ENCODE results near the gene ETV6. TPM values are rescaled to one million over a fixed set of nuclear protein-coding genes. Genes with fewer than 3 reads are reported as not detected.

ETV6 gene
- total RNA-seq, 1 donor from 2014 or later = 31.4 TPM

DNA sequence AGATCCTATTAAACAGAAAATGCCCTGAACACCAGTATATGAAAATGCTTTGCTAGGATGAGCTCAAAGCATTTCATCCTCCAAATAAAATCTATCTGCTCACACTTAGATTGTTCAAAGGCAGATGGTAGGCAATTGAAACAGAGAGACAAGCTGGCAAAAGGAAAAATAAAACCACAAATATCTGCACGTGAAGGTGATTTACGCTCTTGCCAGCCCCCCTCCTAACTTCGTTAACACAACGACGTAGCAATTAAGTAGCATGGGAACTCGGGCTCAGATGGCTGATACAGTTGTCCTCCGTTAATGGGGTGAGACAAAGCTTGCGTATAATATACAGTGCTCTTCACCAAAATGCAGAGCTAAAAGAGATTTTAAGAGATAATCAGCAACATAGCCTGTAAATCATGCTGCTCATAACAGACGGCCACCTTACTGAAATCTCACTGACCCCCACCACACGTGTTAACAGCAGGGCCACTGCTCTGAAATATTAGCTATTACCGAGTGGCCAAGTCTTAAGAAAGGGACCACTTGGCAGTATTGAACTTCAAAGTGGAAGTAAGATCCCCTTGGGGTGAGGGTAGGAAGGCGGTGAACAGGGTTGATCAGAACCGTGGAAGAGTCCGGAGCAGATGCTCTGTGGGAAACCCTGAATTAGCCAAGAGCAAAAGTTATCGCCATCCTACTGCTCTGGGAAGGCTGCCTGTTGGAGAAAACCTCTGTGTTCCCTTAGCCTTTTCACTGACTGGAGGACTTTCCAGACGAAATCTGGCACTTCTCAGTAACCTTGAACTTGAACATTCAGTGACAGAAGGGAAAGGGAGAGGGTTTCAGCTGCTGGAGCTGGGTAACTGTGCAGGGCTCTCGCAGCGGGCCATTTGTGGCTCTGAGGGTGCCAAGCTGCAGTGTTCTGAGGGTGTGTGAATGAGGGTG, 23.1 kb downstream of the ETV6 start:
- H3K9me3 Mint-ChIP-seq = no peaks in the 10 kb centered on the region
- no peaks in the 10 kb centered on the region for H3K27me3 Mint-ChIP-seq (ENCODE audit: low read depth)
- peaks cover 46% of the 10 kb centered on the region for H3K4me1 Mint-ChIP-seq
- peaks cover 1% of the 10 kb centered on the region for H3K36me3 Mint-ChIP-seq
- DNase-seq (ENCODE audit: low spot score in 2 of 2, unreplicated experiment in 2 of 2) = no peak
- TF ChIP-seq CTCF (IDR thresholded peaks at IDR 0.05; ENCODE audit: unreplicated experiment) = no peak
- no peak overlapping the region for H3K4me3 Mint-ChIP-seq
- no peak overlapping the region for H3K27ac Mint-ChIP-seq

GRCh38 chr12:11673666-11674461, 24.4 kb downstream of the ETV6 start:
- DNase-seq (ENCODE audit: low spot score in 2 of 2, unreplicated experiment in 2 of 2) = no peak
- Mint-ChIP-seq H3K27ac (no peak overlapping the region), H3K9me3 (no peaks in the 10 kb centered on the region), H3K4me1 (peaks cover 41% of the 10 kb centered on the region), H3K36me3 (no peaks in the 10 kb centered on the region), H3K27me3 (ENCODE audit: low read depth) (no peaks in the 10 kb centered on the region), H3K4me3 (no peak overlapping the region)
- TF ChIP-seq CTCF (IDR thresholded peaks at IDR 0.05; ENCODE audit: unreplicated experiment) = no peak

DNA sequence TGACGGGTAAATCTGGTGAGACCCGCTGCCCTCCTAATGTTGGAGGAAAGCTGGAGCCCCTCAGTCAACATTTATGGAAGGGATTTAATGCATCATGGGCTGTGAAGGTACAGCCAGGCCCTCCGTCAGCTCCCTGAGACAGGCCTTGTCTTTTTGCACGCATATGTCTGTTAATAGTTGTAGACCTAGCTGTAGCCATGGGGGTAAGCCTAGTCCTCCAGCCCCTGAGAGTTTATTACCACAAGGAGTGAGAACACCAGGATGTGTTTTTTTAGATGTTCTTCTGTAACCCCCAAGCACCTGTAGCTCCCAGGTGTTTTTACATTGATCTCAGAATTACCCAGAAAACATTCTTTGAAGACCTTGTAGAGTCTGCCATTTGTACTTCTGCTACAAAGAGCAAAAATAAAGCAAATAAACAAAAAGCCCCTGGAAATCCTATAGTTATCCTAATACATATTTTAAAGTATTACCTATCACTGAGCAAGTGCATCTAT, 25.5 kb downstream of the ETV6 start:
- DNase-seq (ENCODE audit: low spot score in 2 of 2, unreplicated experiment in 2 of 2) = no peak
- Mint-ChIP-seq H3K4me3 (no peak overlapping the region), H3K4me1 (peaks cover 36% of the 10 kb centered on the region), H3K36me3 (peaks cover 2% of the 10 kb centered on the region), H3K27ac (no peak overlapping the region), H3K9me3 (no peaks in the 10 kb centered on the region), H3K27me3 (ENCODE audit: low read depth) (no peaks in the 10 kb centered on the region)
- TF ChIP-seq CTCF (IDR thresholded peaks at IDR 0.05; ENCODE audit: unreplicated experiment) = no peak

GRCh38 chr12:11676052-11676451, 26.6 kb downstream of the ETV6 start:
- peak overlapping the region; percentile 32 for H3K27ac Mint-ChIP-seq
- no peaks in the 10 kb centered on the region for H3K9me3 Mint-ChIP-seq
- DNase-seq (ENCODE audit: low spot score in 2 of 2, unreplicated experiment in 2 of 2) = no peak
- H3K4me3 Mint-ChIP-seq = no peak overlapping the region
- H3K27me3 Mint-ChIP-seq (ENCODE audit: low read depth) = no peaks in the 10 kb centered on the region
- no peak for TF ChIP-seq CTCF (IDR thresholded peaks at IDR 0.05; ENCODE audit: unreplicated experiment)
- H3K36me3 Mint-ChIP-seq = peaks cover 2% of the 10 kb centered on the region
- peaks cover 34% of the 10 kb centered on the region for H3K4me1 Mint-ChIP-seq

- Mint-ChIP-seq H3K27me3 (ENCODE audit: low read depth) (no peaks in the 10 kb centered on the region), H3K36me3 (peaks cover 2% of the 10 kb centered on the region), H3K9me3 (no peaks in the 10 kb centered on the region), H3K27ac (no peak overlapping the region), H3K4me1 (peaks cover 32% of the 10 kb centered on the region), H3K4me3 (no peak overlapping the region)
- TF ChIP-seq CTCF (IDR thresholded peaks at IDR 0.05; ENCODE audit: unreplicated experiment) = no peak
- DNase-seq (ENCODE audit: low spot score in 2 of 2, unreplicated experiment in 2 of 2) = no peak
Measured at GRCh38 chr12:11677093-11677492, 27.6 kb downstream of the ETV6 start.
